MM.1S (cell line): ENCODE measurements around the gene TDRD3.

ENCODE experiments used
- DNase-seq: peaks from one replicate; pipeline ENCODE4 v3.0.0-alpha.2; 2015
- H2AFZ ChIP-seq: fragments of 300-600 bp; sonication (generic); 2 replicates; pipeline ENCODE4 v1.6.0; 2016; ENCODE audit warnings: antibody characterized with exemption, low read length
- H3F3A ChIP-seq: fragments of 300-600 bp; sonication (generic); 2 replicates; pipeline ENCODE4 v1.6.1; 2016; ENCODE audit warnings: mild to moderate bottlenecking, antibody characterized with exemption, low read length, moderate library complexity, mixed read lengths; ENCODE audit not compliant: insufficient read depth
- H3K27ac ChIP-seq: fragments of 300-600 bp; sonication (generic); 2 replicates; pipeline ENCODE4 v1.5.1; 2016; ENCODE audit warnings: mild to moderate bottlenecking, low read length
- H3K27me3 ChIP-seq: fragments of 300-600 bp; sonication (generic); replicated peaks from 2 replicates; pipeline ENCODE4 v1.6.0; 2016; ENCODE audit warnings: low read length; ENCODE audit not compliant: insufficient read depth
- H3K36me3 ChIP-seq: fragments of 300-600 bp; sonication (generic); replicated peaks from 2 replicates; pipeline ENCODE4 v1.6.1; 2016; ENCODE audit warnings: mild to moderate bottlenecking, low read length, mixed read lengths; ENCODE audit not compliant: insufficient read depth
- H3K4me1 ChIP-seq: fragments of 300-600 bp; sonication (generic); 2 replicates; pipeline ENCODE4 v1.6.1; 2016; ENCODE audit warnings: low read length, mixed read lengths
- H3K4me2 ChIP-seq: fragments of 300-600 bp; sonication (generic); 2 replicates; pipeline ENCODE4 v1.6.0; 2016; ENCODE audit warnings: low read depth, low read length
- H3K4me3 ChIP-seq: fragments of 300-600 bp; sonication (generic); 2 replicates; pipeline ENCODE4 v1.5.1; 2016; ENCODE audit warnings: low read length, mixed read lengths
- H3K79me2 ChIP-seq: fragments of 300-600 bp; sonication (generic); 2 replicates; pipeline ENCODE4 v1.6.1; 2016; ENCODE audit warnings: mixed run types, low read length, mixed read lengths
- H3K9ac ChIP-seq: fragments of 300-600 bp; sonication (generic); 2 replicates; pipeline ENCODE4 v1.6.1; 2016; ENCODE audit warnings: low read length, mixed read lengths
- H3K9me2 ChIP-seq: fragments of 300-600 bp; sonication (generic); replicated peaks from 2 replicates; pipeline ENCODE4 v1.6.1; 2016; ENCODE audit warnings: mild to moderate bottlenecking, low read length, mixed read lengths; ENCODE audit not compliant: insufficient read depth
- H3K9me3 ChIP-seq: fragments of 300-600 bp; sonication (generic); replicated peaks from 2 replicates; pipeline ENCODE4 v1.6.1; 2016; ENCODE audit warnings: mild to moderate bottlenecking, low read length, mixed read lengths; ENCODE audit not compliant: insufficient read depth
- H4K20me1 ChIP-seq: fragments of 300-600 bp; sonication (generic); 2 replicates; pipeline ENCODE4 v1.6.1; 2016; ENCODE audit warnings: mild to moderate bottlenecking, low read length, moderate library complexity, mixed read lengths; ENCODE audit not compliant: insufficient read depth
- CTCF ChIP-seq: fragments of 300-600 bp; sonication (generic); IDR thresholded peaks from 2 replicates; pipeline ENCODE4 v1.5.1; 2016; ENCODE audit warnings: antibody characterized with exemption, low read length, mixed read lengths
- EZH2 ChIP-seq: fragments of 300-600 bp; sonication (generic); optimal IDR thresholded peaks from 2 replicates; pipeline ENCODE3; 2017; ENCODE audit warnings: low read depth, mild to moderate bottlenecking, antibody characterized with exemption, low read length, mixed read lengths
- EZH2phosphoT487 ChIP-seq: fragments of 300-600 bp; sonication (generic); IDR thresholded peaks from 2 replicates; pipeline ENCODE4 v1.6.1; 2018; ENCODE audit warnings: antibody characterized with exemption, low read length

The TDRD3 gene

GRCh38 chr13:60501236-60501635 lies 104.2 kb downstream of the TDRD3 start:
- Histone ChIP-seq H3K4me2 (no peak overlapping the region), H3K79me2 (no peaks in the 10 kb centered on the region), H4K20me1 (no peaks in the 10 kb centered on the region), H3K27me3 (no peaks in the 10 kb centered on the region), H3K27ac (no peak overlapping the region), H3K36me3 (no peaks in the 10 kb centered on the region), H3K4me1 (no peaks in the 10 kb centered on the region), H2AFZ (no peak overlapping the region), H3K9me3 (no peaks in the 10 kb centered on the region), H3F3A (no peaks in the 10 kb centered on the region), H3K9ac (no peak overlapping the region), H3K4me3 (no peak overlapping the region), H3K9me2 (no peaks in the 10 kb centered on the region)
- TF ChIP-seq CTCF, result no peak
- no peak for TF ChIP-seq EZH2phosphoT487
- TF ChIP-seq EZH2, result no peak
- no peak for DNase-seq

- Histone ChIP-seq H2AFZ (no peak overlapping the region), H4K20me1 (no peaks in the 10 kb centered on the region), H3K4me2 (no peak overlapping the region), H3K4me1 (no peaks in the 10 kb centered on the region), H3K9me3 (no peaks in the 10 kb centered on the region), H3F3A (no peaks in the 10 kb centered on the region), H3K9me2 (no peaks in the 10 kb centered on the region), H3K36me3 (no peaks in the 10 kb centered on the region), H3K27me3 (no peaks in the 10 kb centered on the region), H3K27ac (no peak overlapping the region), H3K4me3 (no peak overlapping the region), H3K9ac (no peak overlapping the region), H3K79me2 (no peaks in the 10 kb centered on the region)
- DNase-seq, result no peak
- no peak for TF ChIP-seq EZH2phosphoT487
- no peak for TF ChIP-seq EZH2
- no peak for TF ChIP-seq CTCF
Observed at GRCh38 chr13:60509601-60510386, 112.8 kb downstream of the TDRD3 start.

GRCh38 chr13:60511637-60512036 lies 114.6 kb downstream of the TDRD3 start:
- no peak overlapping the region for H3K4me2 ChIP-seq
- H3K4me3 ChIP-seq, result no peak overlapping the region
- TF ChIP-seq EZH2 (no peak), CTCF (no peak), EZH2phosphoT487 (no peak)
- H3K27ac ChIP-seq, result no peak overlapping the region
- H3K79me2 ChIP-seq, result no peaks in the 10 kb centered on the region
- no peaks in the 10 kb centered on the region for H3F3A ChIP-seq
- no peak overlapping the region for H2AFZ ChIP-seq
- H3K9me2 ChIP-seq, result no peaks in the 10 kb centered on the region
- H3K36me3 ChIP-seq, result no peaks in the 10 kb centered on the region
- no peaks in the 10 kb centered on the region for H3K4me1 ChIP-seq
- no peaks in the 10 kb centered on the region for H3K9me3 ChIP-seq
- H3K27me3 ChIP-seq, result no peaks in the 10 kb centered on the region
- H3K9ac ChIP-seq, result no peak overlapping the region
- H4K20me1 ChIP-seq, result no peaks in the 10 kb centered on the region
- DNase-seq, result no peak
